AG04450 (cell line): ENCODE results near the gene CCDC188. TPM values are rescaled to one million over a fixed set of nuclear protein-coding genes. Genes with fewer than 3 reads are reported as not detected.

Experiments used
- CTCF ChIA-PET: fragments of 300-600, 350-600 bp; formaldehyde crosslinking; extraction: SDS; loops from one replicate; lab custom pipeline; 2022; ENCODE audit warnings: antibody characterized with exemption, inconsistent platforms; lab: Charles Lee
- POLR2A ChIA-PET: fragments of 350-600 bp; formaldehyde crosslinking; extraction: SDS; loops from one replicate; lab custom pipeline; 2021; ENCODE audit warnings: antibody characterized with exemption, inconsistent platforms; lab: Yijun Ruan, JAX
- DNase-seq: peaks from one replicate; pipeline ENCODE4 v3.0.0-alpha.2; 2011; ENCODE audit warnings: low read depth, low spot score
- H3K27ac ChIP-seq: one replicate; pipeline ENCODE4 v1.5.1; 2012; ENCODE audit warnings: low read depth, low read length, control low read depth
- H3K27me3 ChIP-seq: one replicate; pipeline ENCODE4 v1.6.0; 2012; ENCODE audit warnings: low read length; ENCODE audit not compliant: control insufficient read depth, insufficient read depth
- H3K4me3 ChIP-seq: 2 replicates; pipeline ENCODE4 v1.5.1; 2011; ENCODE audit warnings: mild to moderate bottlenecking, low read depth, low read length, control low read depth
- H3K9me3 ChIP-seq: 2 replicates; pipeline ENCODE4 v1.5.1; 2012; ENCODE audit warnings: low read length; ENCODE audit not compliant: control insufficient read depth, insufficient read depth
- polyA minus RNA-seq: library from RNA; depleted of rRNA, polyadenylated mRNA; stranded (reverse); fragments of >200 nt; gene quantifications from 2 replicates; pipeline ENCODE4 v1.2.3, GENCODE V29; 2011; rRNA and poly(A)+ RNA removed
- polyA plus RNA-seq: library from polyadenylated mRNA; depleted of rRNA; stranded (reverse); fragments of >200 nt; gene quantifications from 2 replicates; pipeline ENCODE4 v1.2.3, GENCODE V29; 2011; rRNA removed
- TF ChIP-seq, protein P1 (sequence below): IDR thresholded peaks from 2 replicates; pipeline ENCODE4 v1.5.1; 2011; ENCODE audit warnings: low read depth, low read length, control low read depth, inconsistent platforms

The CCDC188 gene
- not detected in 2 replicates for polyA plus RNA-seq
- polyA minus RNA-seq = not detected in 2 replicates

DNA sequence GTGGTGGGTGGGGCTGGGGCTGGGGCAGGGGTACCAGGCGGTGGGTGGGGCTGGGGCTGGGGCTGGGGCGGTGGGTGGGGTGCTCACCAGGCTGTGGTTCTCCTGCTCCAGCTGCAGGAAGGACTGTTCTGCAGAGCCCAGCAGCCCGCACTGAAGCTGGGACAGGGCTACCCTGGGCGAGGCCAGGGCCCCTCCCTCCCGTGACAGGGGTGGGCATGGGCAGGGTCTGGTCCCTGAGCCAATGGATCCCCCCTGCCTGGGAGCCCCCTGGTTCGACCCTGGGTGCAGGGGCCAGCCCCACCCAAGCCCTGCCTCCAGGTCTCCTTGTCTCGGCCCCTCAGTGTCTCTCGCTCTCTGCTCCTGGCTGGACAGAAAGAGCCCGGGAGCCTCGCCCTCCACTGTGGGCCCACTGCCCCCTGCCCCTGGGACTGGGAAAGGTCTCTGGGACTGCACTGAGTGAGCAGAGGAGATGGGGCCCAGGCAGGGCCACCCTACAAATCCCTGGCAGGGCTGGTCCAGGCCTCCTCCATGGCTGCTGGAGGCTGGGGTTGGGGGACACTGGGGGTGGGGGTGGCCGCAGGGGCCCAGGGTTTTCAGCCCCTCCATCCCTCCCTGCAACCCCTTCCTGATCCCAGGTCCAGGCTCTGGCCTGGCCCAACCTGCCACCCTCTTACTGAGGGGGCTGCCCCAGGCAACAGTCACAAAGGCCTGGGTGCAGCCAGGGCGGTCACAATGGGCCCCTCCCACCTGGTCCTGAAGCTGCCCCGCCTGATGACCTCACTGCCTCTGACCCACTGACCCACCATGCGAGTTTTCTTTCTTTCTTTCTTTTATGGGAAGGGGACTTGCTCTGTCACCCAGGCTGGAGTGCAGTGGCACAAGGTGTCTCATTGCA is at the start of gene CCDC188:
TSS of gene CCDC188 (minus strand) at position 675 of the 895 bp plus-strand sequence. CDS start at position 606, 69 bp downstream.
- CTCF ChIA-PET = interaction anchor here (0.9 to 1.6 kb wide), 2 partner anchors 167 to 268 kb away, joined by 3 to 6 read pairs; no protein-coding TSS in a partner anchor
- Histone ChIP-seq H3K27ac (no peak within 1 kb of the TSS), H3K27me3 (no peaks in the 10 kb centered on the region), H3K4me3 (no peak within 1 kb of the TSS), H3K9me3 (no peaks in the 10 kb centered on the region; the same call in 1 of the 2 replicates)
- DNase-seq = no peak
- POLR2A ChIA-PET = no interaction called here
- TF ChIP-seq, protein P1, sequence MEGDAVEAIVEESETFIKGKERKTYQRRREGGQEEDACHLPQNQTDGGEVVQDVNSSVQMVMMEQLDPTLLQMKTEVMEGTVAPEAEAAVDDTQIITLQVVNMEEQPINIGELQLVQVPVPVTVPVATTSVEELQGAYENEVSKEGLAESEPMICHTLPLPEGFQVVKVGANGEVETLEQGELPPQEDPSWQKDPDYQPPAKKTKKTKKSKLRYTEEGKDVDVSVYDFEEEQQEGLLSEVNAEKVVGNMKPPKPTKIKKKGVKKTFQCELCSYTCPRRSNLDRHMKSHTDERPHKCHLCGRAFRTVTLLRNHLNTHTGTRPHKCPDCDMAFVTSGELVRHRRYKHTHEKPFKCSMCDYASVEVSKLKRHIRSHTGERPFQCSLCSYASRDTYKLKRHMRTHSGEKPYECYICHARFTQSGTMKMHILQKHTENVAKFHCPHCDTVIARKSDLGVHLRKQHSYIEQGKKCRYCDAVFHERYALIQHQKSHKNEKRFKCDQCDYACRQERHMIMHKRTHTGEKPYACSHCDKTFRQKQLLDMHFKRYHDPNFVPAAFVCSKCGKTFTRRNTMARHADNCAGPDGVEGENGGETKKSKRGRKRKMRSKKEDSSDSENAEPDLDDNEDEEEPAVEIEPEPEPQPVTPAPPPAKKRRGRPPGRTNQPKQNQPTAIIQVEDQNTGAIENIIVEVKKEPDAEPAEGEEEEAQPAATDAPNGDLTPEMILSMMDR = no peak

DNA sequence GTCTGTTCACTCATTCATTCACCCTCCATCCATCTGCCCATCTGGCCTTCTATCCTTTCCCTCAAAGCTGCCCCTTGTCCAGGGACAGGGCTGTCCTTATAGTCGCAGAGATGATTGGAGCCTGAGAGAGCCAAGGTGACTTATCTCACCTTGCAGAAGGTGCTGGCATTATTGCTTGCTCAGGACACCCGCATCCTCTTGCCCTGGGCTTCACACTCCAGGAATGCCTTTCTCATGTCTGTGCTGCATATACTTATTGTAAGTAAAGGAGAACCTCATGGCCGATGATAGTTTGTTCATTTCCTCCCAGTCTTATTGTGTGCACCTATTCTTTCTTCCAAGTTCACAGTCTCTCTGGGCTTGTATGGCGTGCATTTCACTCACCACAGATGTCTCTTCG is 49.1 kb upstream of the CCDC188 start:
- ChIA-PET CTCF (no interaction called here), POLR2A (no interaction called here)
- peaks cover 6% of the 10 kb centered on the region; the same call in 1 of the 2 replicates for H3K9me3 ChIP-seq
- TF ChIP-seq, protein P1 = no peak
- no peak overlapping the region for H3K4me3 ChIP-seq
- peaks cover 30% of the 10 kb centered on the region for H3K27me3 ChIP-seq
- H3K27ac ChIP-seq = no peak overlapping the region
- no peak for DNase-seq

DNA sequence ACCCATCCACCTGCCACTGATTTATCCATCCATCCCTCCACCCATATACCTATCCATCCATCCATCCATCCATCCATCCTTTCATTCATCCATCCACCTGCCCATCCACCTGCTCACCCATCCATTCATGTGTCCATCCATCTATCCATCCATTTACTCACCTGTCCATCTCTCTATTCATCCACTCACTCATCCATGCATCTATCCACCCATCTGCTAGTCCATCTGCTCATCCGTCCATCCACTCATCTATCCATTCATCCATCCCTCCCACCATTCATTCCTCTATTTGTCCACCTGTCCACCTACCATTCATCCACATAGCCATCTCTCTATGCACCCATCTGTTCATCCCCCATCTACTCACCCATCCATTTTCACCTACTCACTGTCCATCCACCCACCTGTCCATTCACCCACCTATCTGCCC is 48.6 kb upstream of the CCDC188 start:
- TF ChIP-seq, protein P1 = no peak
- Histone ChIP-seq H3K9me3 (peaks cover 6% of the 10 kb centered on the region; the same call in 1 of the 2 replicates), H3K4me3 (no peak overlapping the region), H3K27ac (no peak overlapping the region), H3K27me3 (peaks cover 32% of the 10 kb centered on the region)
- DNase-seq = no peak
- ChIA-PET POLR2A (no interaction called here), CTCF (no interaction called here)

DNA sequence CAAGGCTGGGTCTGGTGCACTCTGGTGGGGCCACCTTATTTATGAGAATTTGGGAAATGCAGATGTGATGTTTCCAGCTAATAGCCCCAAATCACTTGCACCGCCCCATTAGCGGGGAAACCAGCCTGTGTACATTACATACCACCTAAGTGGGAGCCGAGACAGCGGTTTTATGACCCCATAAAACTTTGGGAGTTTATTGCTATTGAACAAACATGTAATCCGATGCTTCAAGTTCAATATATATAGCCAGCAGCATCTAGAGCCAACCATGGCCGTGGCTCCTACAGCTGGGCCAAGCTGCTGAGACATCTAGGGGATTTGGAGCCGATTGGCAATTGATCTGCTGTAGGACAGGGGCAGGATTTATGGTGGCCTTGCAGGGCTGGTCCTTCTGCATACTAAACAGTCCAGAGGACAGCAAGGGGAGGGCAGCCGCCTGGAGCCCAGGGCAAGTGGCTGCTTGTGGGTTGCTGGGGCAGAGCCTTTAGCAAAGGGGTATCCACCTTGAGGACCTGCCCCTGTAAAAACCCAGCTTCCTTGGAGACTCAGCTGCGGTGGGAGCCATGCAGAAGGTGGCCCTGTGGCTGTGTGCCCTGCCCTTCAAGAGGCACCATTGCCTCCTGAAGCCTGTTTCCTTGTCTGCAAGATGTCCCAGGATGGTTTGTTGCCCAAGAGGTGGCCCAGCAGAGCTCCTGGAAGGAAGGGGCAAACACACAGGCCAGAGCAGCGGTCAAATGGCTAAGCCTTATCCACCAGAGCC is 47.9 kb upstream of the CCDC188 start:
- peaks cover 6% of the 10 kb centered on the region; the same call in 1 of the 2 replicates for H3K9me3 ChIP-seq
- no peak overlapping the region for H3K4me3 ChIP-seq
- DNase-seq = no peak
- H3K27me3 ChIP-seq = peaks cover 32% of the 10 kb centered on the region
- ChIA-PET CTCF (no interaction called here), POLR2A (no interaction called here)
- H3K27ac ChIP-seq = no peak overlapping the region
- TF ChIP-seq, protein P1 = no peak
